ENCODE measurements around the gene CD300LD. TPM values are rescaled to one million over a fixed set of nuclear protein-coding genes. Genes with fewer than 3 reads are reported as not detected.

CD300LD gene
- total RNA-seq, 2 experiments from 2014 or later, result not detected

DNA sequence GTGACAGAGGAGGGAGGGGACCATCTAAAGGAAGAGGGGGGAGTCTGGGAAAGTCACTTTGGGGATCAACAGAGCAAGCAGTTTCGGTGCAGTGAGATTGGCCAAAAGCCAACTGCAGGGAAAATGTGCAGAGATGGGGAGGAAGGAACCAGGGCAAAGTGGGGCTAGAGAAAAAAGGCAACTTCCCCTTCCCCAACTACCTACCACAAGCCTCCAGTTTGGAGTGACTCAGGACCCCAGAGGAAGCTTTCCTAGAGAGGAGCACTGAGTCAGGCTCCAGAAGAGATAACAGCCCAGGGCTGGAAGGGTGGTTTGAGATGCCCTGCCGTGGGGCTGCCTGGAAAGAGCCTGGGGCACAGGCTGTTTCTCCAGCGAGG, 6.9 kb upstream of the CD300LD start:
- Mint-ChIP-seq H3K27ac (peak overlapping the region; percentile 2), H3K27me3 (peaks cover 17% of the 10 kb centered on the region), H3K36me3 (ENCODE audit: low read depth) (no peaks in the 10 kb centered on the region), H3K4me1 (ENCODE audit: low read depth) (peaks cover 41% of the 10 kb centered on the region), H3K9me3 (no peaks in the 10 kb centered on the region), H3K4me3 (no peak overlapping the region)
- ATAC-seq (ENCODE audit: poor library complexity) (no peak), DNase-seq (peak in 3 of 14 experiments; percentile 2 to 56 (median 53))
- intact Hi-C loops (cut with DNase I, micrococcal nuclease), result no loop called here
- POLR2A ChIA-PET, result no interaction called here
- TF ChIP-seq, protein P1, sequence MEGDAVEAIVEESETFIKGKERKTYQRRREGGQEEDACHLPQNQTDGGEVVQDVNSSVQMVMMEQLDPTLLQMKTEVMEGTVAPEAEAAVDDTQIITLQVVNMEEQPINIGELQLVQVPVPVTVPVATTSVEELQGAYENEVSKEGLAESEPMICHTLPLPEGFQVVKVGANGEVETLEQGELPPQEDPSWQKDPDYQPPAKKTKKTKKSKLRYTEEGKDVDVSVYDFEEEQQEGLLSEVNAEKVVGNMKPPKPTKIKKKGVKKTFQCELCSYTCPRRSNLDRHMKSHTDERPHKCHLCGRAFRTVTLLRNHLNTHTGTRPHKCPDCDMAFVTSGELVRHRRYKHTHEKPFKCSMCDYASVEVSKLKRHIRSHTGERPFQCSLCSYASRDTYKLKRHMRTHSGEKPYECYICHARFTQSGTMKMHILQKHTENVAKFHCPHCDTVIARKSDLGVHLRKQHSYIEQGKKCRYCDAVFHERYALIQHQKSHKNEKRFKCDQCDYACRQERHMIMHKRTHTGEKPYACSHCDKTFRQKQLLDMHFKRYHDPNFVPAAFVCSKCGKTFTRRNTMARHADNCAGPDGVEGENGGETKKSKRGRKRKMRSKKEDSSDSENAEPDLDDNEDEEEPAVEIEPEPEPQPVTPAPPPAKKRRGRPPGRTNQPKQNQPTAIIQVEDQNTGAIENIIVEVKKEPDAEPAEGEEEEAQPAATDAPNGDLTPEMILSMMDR (IDR thresholded peaks at IDR 0.05), result no peak
- Histone ChIP-seq H3K27me3 (ENCODE audit: control insufficient read depth in 1 of 2, insufficient read depth in 2 of 2, low read length in 2 of 2) (peaks cover 0 to 11% of the 10 kb centered on the region in 2 experiments), H3K36me3 (ENCODE audit: insufficient read depth, low read length) (no peaks in the 10 kb centered on the region), H3K4me3 (ENCODE audit: low read length) (no peak overlapping the region), H3K27ac (ENCODE audit: low read depth in 1 of 2, low read length in 2 of 2) (no peak overlapping the region), H3K4me1 (ENCODE audit: insufficient read depth, low read length) (peaks cover 12% of the 10 kb centered on the region), H3K9me3 (ENCODE audit: control insufficient read depth in 1 of 2, insufficient read depth in 1 of 2, low read length in 2 of 2) (no peaks in the 10 kb centered on the region)
- CTCF ChIA-PET, result no interaction called here

DNA sequence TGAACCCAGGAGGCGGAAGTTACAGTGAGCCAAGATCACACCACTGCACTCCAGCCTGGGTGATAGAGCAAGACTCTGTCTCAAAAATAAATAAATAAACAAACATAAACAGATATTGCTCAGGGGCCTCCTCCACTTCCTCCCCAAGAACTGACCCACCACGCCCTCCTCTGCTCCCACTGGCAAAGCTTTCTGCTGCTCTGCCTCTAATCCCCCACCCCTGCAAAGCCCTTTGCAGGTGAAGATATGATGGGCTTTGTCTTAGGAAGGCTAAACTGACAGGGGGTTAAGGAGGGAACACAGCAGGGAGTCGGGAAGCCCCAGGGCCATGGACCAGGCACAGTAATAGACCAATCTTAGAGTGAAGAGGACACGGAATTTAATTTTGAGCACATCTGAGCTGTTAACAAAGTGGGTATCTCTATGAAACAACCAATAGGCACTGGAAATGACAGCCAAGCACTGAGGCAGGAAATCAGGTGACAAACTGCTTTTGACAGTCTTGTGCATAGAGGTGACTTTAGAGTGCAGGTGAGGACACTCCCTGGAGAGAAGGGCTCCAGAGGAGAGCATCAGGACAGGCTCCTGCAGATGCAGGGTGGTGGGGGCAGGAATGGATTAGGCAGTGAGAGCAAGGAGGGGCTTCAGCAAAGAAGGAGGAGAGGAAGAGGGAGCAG, 6.4 kb upstream of the CD300LD start:
- H3K4me3 ChIP-seq (ENCODE audit: low read length), result no peak overlapping the region
- H3K4me3 Mint-ChIP-seq, result no peak overlapping the region

DNA sequence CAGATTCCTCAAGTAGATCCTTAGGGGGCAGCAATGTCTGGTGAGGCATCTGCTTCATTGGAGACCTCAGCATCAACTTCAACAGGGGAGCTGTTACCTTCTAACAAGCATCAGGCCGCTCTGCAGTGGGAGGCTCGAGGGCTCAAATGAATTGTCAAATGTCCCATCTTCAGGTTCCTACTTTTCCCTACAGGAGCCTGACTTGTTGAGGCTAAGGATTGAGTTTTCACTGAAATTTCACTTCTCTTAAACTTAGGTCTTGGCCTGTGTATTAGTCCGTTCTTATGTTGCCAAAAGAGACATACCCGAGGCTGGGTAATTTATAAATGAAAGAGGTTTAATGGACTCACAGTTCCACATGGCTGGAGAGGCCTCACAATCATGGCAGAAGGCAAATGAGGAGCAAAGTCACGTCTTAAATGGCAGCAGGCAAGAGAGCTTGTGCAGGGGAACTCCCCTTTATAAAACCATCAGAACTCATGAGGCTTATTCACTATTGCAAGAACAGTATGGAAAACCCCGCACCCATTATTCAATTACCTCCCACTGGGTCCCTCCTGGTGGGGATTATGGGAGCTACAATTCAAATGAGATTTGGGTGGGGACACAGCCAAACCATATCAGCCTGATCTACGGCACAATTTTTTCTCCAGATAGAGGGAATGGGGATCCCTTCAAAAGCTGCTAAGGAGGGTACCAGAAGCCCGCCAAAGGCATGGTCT, 5.1 kb upstream of the CD300LD start:
- H3K4me1 Mint-ChIP-seq (ENCODE audit: low read depth), result peaks cover 38% of the 10 kb centered on the region
- no peaks in the 10 kb centered on the region for H3K9me3 Mint-ChIP-seq
- peaks cover 10% of the 10 kb centered on the region for H3K27me3 Mint-ChIP-seq
- Histone ChIP-seq H3K27ac (ENCODE audit: low read depth in 1 of 2, low read length in 2 of 2) (no peak overlapping the region), H3K4me3 (ENCODE audit: low read length) (no peak overlapping the region), H3K9me3 (ENCODE audit: control insufficient read depth in 1 of 2, insufficient read depth in 1 of 2, low read length in 2 of 2) (no peaks in the 10 kb centered on the region), H3K4me1 (ENCODE audit: insufficient read depth, low read length) (peaks cover 13% of the 10 kb centered on the region), H3K36me3 (ENCODE audit: insufficient read depth, low read length) (no peaks in the 10 kb centered on the region), H3K27me3 (ENCODE audit: control insufficient read depth in 1 of 2, insufficient read depth in 2 of 2, low read length in 2 of 2) (peaks cover 0 to 8% of the 10 kb centered on the region in 2 experiments)
- no peaks in the 10 kb centered on the region for H3K36me3 Mint-ChIP-seq (ENCODE audit: low read depth)
- intact Hi-C loops (cut with DNase I, micrococcal nuclease), result no loop called here
- TF ChIP-seq, protein P1 (IDR thresholded peaks at IDR 0.05), result no peak
- ChIA-PET POLR2A (no interaction called here), CTCF (no interaction called here)
- DNase-seq (no peak), ATAC-seq (ENCODE audit: poor library complexity) (no peak)
- H3K4me3 Mint-ChIP-seq, result no peak overlapping the region
- H3K27ac Mint-ChIP-seq, result no peak overlapping the region

More for the DNA sequence above, 6.4 kb upstream of the CD300LD start:
- H3K27me3 ChIP-seq (ENCODE audit: control insufficient read depth in 1 of 2, insufficient read depth in 2 of 2, low read length in 2 of 2), result peaks cover 0 to 8% of the 10 kb centered on the region in 2 experiments
- no peaks in the 10 kb centered on the region for H3K9me3 ChIP-seq (ENCODE audit: control insufficient read depth in 1 of 2, insufficient read depth in 1 of 2, low read length in 2 of 2)
- Mint-ChIP-seq H3K27ac (peak overlapping the region; percentile 2), H3K27me3 (peaks cover 17% of the 10 kb centered on the region), H3K9me3 (no peaks in the 10 kb centered on the region), H3K4me1 (ENCODE audit: low read depth) (peaks cover 38% of the 10 kb centered on the region), H3K36me3 (ENCODE audit: low read depth) (no peaks in the 10 kb centered on the region)
- intact Hi-C loops (cut with DNase I, micrococcal nuclease), result no loop called here
- TF ChIP-seq, protein P1 (IDR thresholded peaks at IDR 0.05), result no peak
- POLR2A ChIA-PET, result no interaction called here
- ATAC-seq (ENCODE audit: poor library complexity) (peak; percentile 61), DNase-seq (no peak)
- no peak overlapping the region for H3K27ac ChIP-seq (ENCODE audit: low read depth in 1 of 2, low read length in 2 of 2)
- CTCF ChIA-PET, result no interaction called here
- peaks cover 12% of the 10 kb centered on the region for H3K4me1 ChIP-seq (ENCODE audit: insufficient read depth, low read length)
- no peaks in the 10 kb centered on the region for H3K36me3 ChIP-seq (ENCODE audit: insufficient read depth, low read length)

Data from CD4-positive, alpha-beta T cell (primary cell).